MM.1S (cell line): ENCODE data around the gene SP110.

Experiments
- DNase-seq: peaks from one replicate; pipeline ENCODE4 v3.0.0-alpha.2; 2015
- H2AFZ ChIP-seq: fragments of 300-600 bp; sonication (generic); 2 replicates; pipeline ENCODE4 v1.6.0; 2016; ENCODE audit warnings: antibody characterized with exemption, low read length
- H3F3A ChIP-seq: fragments of 300-600 bp; sonication (generic); 2 replicates; pipeline ENCODE4 v1.6.1; 2016; ENCODE audit warnings: mild to moderate bottlenecking, antibody characterized with exemption, low read length, moderate library complexity, mixed read lengths; ENCODE audit not compliant: insufficient read depth
- H3K27ac ChIP-seq: fragments of 300-600 bp; sonication (generic); 2 replicates; pipeline ENCODE4 v1.5.1; 2016; ENCODE audit warnings: mild to moderate bottlenecking, low read length
- H3K27me3 ChIP-seq: fragments of 300-600 bp; sonication (generic); replicated peaks from 2 replicates; pipeline ENCODE4 v1.6.0; 2016; ENCODE audit warnings: low read length; ENCODE audit not compliant: insufficient read depth
- H3K36me3 ChIP-seq: fragments of 300-600 bp; sonication (generic); replicated peaks from 2 replicates; pipeline ENCODE4 v1.6.1; 2016; ENCODE audit warnings: mild to moderate bottlenecking, low read length, mixed read lengths; ENCODE audit not compliant: insufficient read depth
- H3K4me1 ChIP-seq: fragments of 300-600 bp; sonication (generic); 2 replicates; pipeline ENCODE4 v1.6.1; 2016; ENCODE audit warnings: low read length, mixed read lengths
- H3K4me2 ChIP-seq: fragments of 300-600 bp; sonication (generic); 2 replicates; pipeline ENCODE4 v1.6.0; 2016; ENCODE audit warnings: low read depth, low read length
- H3K4me3 ChIP-seq: fragments of 300-600 bp; sonication (generic); 2 replicates; pipeline ENCODE4 v1.5.1; 2016; ENCODE audit warnings: low read length, mixed read lengths
- H3K79me2 ChIP-seq: fragments of 300-600 bp; sonication (generic); 2 replicates; pipeline ENCODE4 v1.6.1; 2016; ENCODE audit warnings: mixed run types, low read length, mixed read lengths
- H3K9ac ChIP-seq: fragments of 300-600 bp; sonication (generic); 2 replicates; pipeline ENCODE4 v1.6.1; 2016; ENCODE audit warnings: low read length, mixed read lengths
- H3K9me2 ChIP-seq: fragments of 300-600 bp; sonication (generic); replicated peaks from 2 replicates; pipeline ENCODE4 v1.6.1; 2016; ENCODE audit warnings: mild to moderate bottlenecking, low read length, mixed read lengths; ENCODE audit not compliant: insufficient read depth
- H3K9me3 ChIP-seq: fragments of 300-600 bp; sonication (generic); replicated peaks from 2 replicates; pipeline ENCODE4 v1.6.1; 2016; ENCODE audit warnings: mild to moderate bottlenecking, low read length, mixed read lengths; ENCODE audit not compliant: insufficient read depth
- H4K20me1 ChIP-seq: fragments of 300-600 bp; sonication (generic); 2 replicates; pipeline ENCODE4 v1.6.1; 2016; ENCODE audit warnings: mild to moderate bottlenecking, low read length, moderate library complexity, mixed read lengths; ENCODE audit not compliant: insufficient read depth
- EZH2 ChIP-seq: fragments of 300-600 bp; sonication (generic); optimal IDR thresholded peaks from 2 replicates; pipeline ENCODE3; 2017; ENCODE audit warnings: low read depth, mild to moderate bottlenecking, antibody characterized with exemption, low read length, mixed read lengths
- EZH2phosphoT487 ChIP-seq: fragments of 300-600 bp; sonication (generic); IDR thresholded peaks from 2 replicates; pipeline ENCODE4 v1.6.1; 2018; ENCODE audit warnings: antibody characterized with exemption, low read length
- TF ChIP-seq, protein P1 (sequence below): fragments of 300-600 bp; sonication (generic); IDR thresholded peaks from 2 replicates; pipeline ENCODE4 v1.5.1; 2016; ENCODE audit warnings: antibody characterized with exemption, low read length, mixed read lengths

The SP110 gene

DNA sequence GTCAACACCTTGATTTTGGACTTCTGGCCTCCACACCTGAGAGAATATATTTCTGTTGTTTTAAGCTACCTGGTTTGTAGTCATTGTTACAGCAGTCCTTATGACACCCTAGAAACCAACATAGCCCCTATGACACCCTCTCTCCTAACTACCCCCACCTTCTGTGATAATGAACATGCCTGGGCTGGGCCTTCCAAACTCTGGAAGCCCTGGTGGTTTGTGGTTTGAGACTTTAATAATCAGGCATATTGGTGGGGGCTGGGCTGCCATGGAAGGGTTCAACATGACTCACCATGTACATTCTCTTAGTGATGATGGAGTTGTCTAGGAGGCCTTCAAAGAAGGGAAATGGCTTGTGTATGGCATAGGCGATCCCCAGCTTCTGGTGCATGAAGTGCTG lies 3.3 kb downstream of the SP110 start:
- no peak for DNase-seq
- no peak overlapping the region for H2AFZ ChIP-seq
- H3K79me2 ChIP-seq: no peaks in the 10 kb centered on the region
- no peak for TF ChIP-seq EZH2
- no peak for TF ChIP-seq EZH2phosphoT487
- TF ChIP-seq, protein P1, sequence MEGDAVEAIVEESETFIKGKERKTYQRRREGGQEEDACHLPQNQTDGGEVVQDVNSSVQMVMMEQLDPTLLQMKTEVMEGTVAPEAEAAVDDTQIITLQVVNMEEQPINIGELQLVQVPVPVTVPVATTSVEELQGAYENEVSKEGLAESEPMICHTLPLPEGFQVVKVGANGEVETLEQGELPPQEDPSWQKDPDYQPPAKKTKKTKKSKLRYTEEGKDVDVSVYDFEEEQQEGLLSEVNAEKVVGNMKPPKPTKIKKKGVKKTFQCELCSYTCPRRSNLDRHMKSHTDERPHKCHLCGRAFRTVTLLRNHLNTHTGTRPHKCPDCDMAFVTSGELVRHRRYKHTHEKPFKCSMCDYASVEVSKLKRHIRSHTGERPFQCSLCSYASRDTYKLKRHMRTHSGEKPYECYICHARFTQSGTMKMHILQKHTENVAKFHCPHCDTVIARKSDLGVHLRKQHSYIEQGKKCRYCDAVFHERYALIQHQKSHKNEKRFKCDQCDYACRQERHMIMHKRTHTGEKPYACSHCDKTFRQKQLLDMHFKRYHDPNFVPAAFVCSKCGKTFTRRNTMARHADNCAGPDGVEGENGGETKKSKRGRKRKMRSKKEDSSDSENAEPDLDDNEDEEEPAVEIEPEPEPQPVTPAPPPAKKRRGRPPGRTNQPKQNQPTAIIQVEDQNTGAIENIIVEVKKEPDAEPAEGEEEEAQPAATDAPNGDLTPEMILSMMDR: no peak
- peaks cover 4% of the 10 kb centered on the region; the same call in 1 of the 2 replicates for H3K4me1 ChIP-seq
- H3K27ac ChIP-seq: no peak overlapping the region
- H3K9me3 ChIP-seq: no peaks in the 10 kb centered on the region
- H3F3A ChIP-seq: no peaks in the 10 kb centered on the region
- H3K27me3 ChIP-seq: no peaks in the 10 kb centered on the region
- no peak overlapping the region for H3K4me2 ChIP-seq
- no peak overlapping the region for H3K9ac ChIP-seq
- H3K36me3 ChIP-seq: 0 out of 2 replicates have a peak, but pooled peaks cover 3% of the 10 kb centered on the region
- no peaks in the 10 kb centered on the region for H4K20me1 ChIP-seq
- H3K9me2 ChIP-seq: no peaks in the 10 kb centered on the region
- no peak overlapping the region for H3K4me3 ChIP-seq

DNA sequence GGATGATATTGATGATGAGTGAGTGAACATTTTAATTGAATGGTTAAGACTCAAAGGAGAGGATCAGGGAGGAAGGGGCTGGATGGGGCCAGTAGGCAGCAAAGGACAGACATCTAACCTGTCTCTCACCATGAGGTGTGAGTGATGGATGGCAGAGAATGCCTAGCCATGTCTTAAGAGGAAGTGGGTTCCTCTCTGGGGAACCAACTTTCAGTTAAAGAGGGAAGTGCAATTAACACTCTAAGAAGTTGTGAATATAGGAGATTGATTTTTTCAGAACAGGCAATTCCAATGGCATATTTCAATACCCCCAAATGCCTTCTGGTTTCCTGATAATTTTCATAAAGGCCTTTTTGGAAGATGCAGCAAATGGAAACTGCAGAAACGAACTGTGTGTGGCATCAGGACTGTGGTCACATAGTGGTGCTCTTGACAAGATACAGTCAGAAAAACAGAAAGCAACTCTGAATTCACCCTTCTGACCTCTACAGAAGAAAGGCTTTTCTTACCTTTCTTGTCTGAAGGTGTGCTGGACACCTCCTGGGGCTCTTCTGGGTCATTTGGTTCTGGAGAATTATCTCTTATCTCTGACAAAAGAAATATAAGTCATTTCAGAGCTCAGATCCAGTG lies 10.2 kb downstream of the SP110 start:
- Histone ChIP-seq H3K79me2 (no peaks in the 10 kb centered on the region), H4K20me1 (no peaks in the 10 kb centered on the region), H3K36me3 (no peaks in the 10 kb centered on the region), H3K27ac (no peak overlapping the region), H3K4me3 (no peak overlapping the region), H3K4me2 (no peak overlapping the region), H3K9ac (no peak overlapping the region), H3K9me3 (no peaks in the 10 kb centered on the region), H2AFZ (no peak overlapping the region), H3F3A (no peaks in the 10 kb centered on the region), H3K27me3 (no peaks in the 10 kb centered on the region), H3K9me2 (no peaks in the 10 kb centered on the region), H3K4me1 (peaks cover 7% of the 10 kb centered on the region; the same call in 1 of the 2 replicates)
- no peak for DNase-seq
- TF ChIP-seq EZH2phosphoT487 (no peak), EZH2 (no peak)
- TF ChIP-seq, protein P1: no peak

DNA sequence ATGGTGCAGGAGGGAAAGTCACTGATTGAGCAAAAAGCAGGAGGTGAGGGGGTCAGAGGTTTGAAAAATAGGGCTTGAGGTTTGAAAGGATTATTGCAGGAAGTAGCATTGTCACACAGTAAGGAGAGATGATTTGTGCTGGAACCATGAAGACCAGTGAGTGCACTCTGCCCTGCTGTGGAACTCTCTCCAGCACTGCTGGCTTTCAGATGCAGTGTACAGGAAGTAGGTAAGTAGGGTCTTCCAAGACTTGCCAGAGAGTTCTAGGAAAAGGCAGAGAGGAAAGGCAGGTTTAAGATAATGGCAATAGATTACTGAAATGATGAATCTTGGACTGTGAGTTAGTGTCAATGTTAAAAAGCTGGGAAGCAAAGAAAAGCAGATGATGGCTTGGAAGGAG lies 11.2 kb downstream of the SP110 start:
- Histone ChIP-seq H3K79me2 (no peaks in the 10 kb centered on the region), H3K9me2 (no peaks in the 10 kb centered on the region), H3K4me3 (no peak overlapping the region), H3K4me2 (no peak overlapping the region), H3F3A (peaks cover 1% of the 10 kb centered on the region; the same call in 1 of the 2 replicates), H3K27ac (no peak overlapping the region), H2AFZ (no peak overlapping the region), H3K27me3 (no peaks in the 10 kb centered on the region), H3K36me3 (no peaks in the 10 kb centered on the region), H4K20me1 (no peaks in the 10 kb centered on the region), H3K9ac (no peak overlapping the region), H3K4me1 (peaks cover 9% of the 10 kb centered on the region; the same call in 1 of the 2 replicates), H3K9me3 (no peaks in the 10 kb centered on the region)
- no peak for DNase-seq
- TF ChIP-seq EZH2phosphoT487 (no peak), EZH2 (no peak)
- TF ChIP-seq, protein P1: no peak
